OCI-LY7 (cell line): ENCODE results near the gene ENOX2. TPM values are rescaled to one million over a fixed set of nuclear protein-coding genes. Genes with fewer than 3 reads are reported as not detected.
"Not testable (repeated sequence)": the region's sequence is repeated elsewhere in the genome, so short reads cannot be mapped to it uniquely, and the experiment has no call there.

Experiments used
- BruUV-seq: library from RNA; stranded (reverse); fragments of 400-500 nt; replicated peaks from 2 replicates; lab custom pipeline; 2021; lab: Mats Ljungman, UMichigan
- CTCF ChIA-PET: fragments of 300-600 bp; sonication (Branson Sonifier 250); formaldehyde crosslinking; loops from one replicate; lab custom pipeline; 2022; ENCODE audit warnings: antibody characterized with exemption; ENCODE audit not compliant: unreplicated experiment; lab: Charles Lee
- POLR2A ChIA-PET: fragments of 300-600 bp; sonication (Branson Sonifier 250); formaldehyde crosslinking; loops from one replicate; lab custom pipeline; 2022; ENCODE audit warnings: antibody characterized with exemption; lab: Charles Lee
- DNase-seq: peaks from one replicate; pipeline ENCODE4 v3.0.0-alpha.2; 2015; ENCODE audit warnings: low spot score
- H2AFZ ChIP-seq: fragments of 200-600 bp; sonication (generic), shearing (Covaris generic); 2 replicates; pipeline ENCODE4 v1.6.1; 2014; ENCODE audit warnings: mild to moderate bottlenecking, antibody characterized with exemption, low read length, moderate library complexity
- H3K27ac ChIP-seq: fragments of 200-600 bp; sonication (generic); 2 replicates; pipeline ENCODE4 v1.5.1; 2014; ENCODE audit warnings: mixed run types, low read depth, mild to moderate bottlenecking, moderate library complexity, low read length, inconsistent platforms; ENCODE audit not compliant: poor library complexity, severe bottlenecking
- H3K36me3 ChIP-seq: fragments of 200-600 bp; sonication (generic); 2 replicates; pipeline ENCODE4 v1.6.1; 2014; ENCODE audit warnings: mild to moderate bottlenecking, antibody characterized with exemption, low read length, moderate library complexity, mixed read lengths; ENCODE audit not compliant: insufficient read depth
- H3K4me1 ChIP-seq: fragments of 200-600 bp; sonication (generic); 2 replicates; pipeline ENCODE4 v1.5.1; 2014; ENCODE audit warnings: mild to moderate bottlenecking, low read length; ENCODE audit not compliant: insufficient read depth, poor library complexity, severe bottlenecking
- H3K4me2 ChIP-seq: fragments of 200-600 bp; sonication (generic); 2 replicates; pipeline ENCODE4 v1.6.1; 2014; ENCODE audit warnings: mild to moderate bottlenecking, low read length
- H3K4me3 ChIP-seq: fragments of 200-600 bp; sonication (generic); 2 replicates; pipeline ENCODE4 v1.5.1; 2014; ENCODE audit warnings: mild to moderate bottlenecking, low read depth, low read length; ENCODE audit not compliant: poor library complexity, severe bottlenecking
- H3K79me2 ChIP-seq: fragments of 200-600 bp; sonication (generic); 2 replicates; pipeline ENCODE4 v1.6.1; 2016; ENCODE audit warnings: low read depth, mild to moderate bottlenecking, low read length, moderate library complexity, mixed read lengths; ENCODE audit not compliant: insufficient read depth
- H3K9me2 ChIP-seq: fragments of 200-600 bp; sonication (generic); 2 replicates; pipeline ENCODE4 v1.6.1; 2016; ENCODE audit warnings: mild to moderate bottlenecking, low read length, mixed read lengths; ENCODE audit not compliant: insufficient read depth
- H3K9me3 ChIP-seq: fragments of 200-600 bp; sonication (generic); 2 replicates; pipeline ENCODE4 v1.6.1; 2014; ENCODE audit warnings: mild to moderate bottlenecking, mixed run types, low read length, mixed read lengths
- H4K20me1 ChIP-seq: fragments of 200-600 bp; sonication (generic); 2 replicates; pipeline ENCODE4 v1.6.1; 2014; ENCODE audit warnings: mild to moderate bottlenecking, antibody characterized with exemption, low read length, moderate library complexity, mixed read lengths; ENCODE audit not compliant: insufficient read depth
- EZH2phosphoT487 ChIP-seq: fragments of 200-600 bp; sonication (generic); IDR thresholded peaks from 2 replicates; pipeline ENCODE4 v1.6.1; 2018; ENCODE audit warnings: low read depth, borderline replicate concordance, mild to moderate bottlenecking, mixed run types, antibody characterized with exemption, low read length, moderate library complexity, mixed read lengths
- intact Hi-C: fragments of 100-400 bp; cut with micrococcal nuclease; formaldehyde crosslinking; loops from one replicate; pipeline ENCODE4 v1.10.0; 2022; ENCODE audit not compliant: unreplicated experiment
- total RNA-seq, 2 experiments: library from RNA; depleted of rRNA in 1 of 2; stranded (reverse); fragments of >200 nt in 1 of 2; shearing (Covaris generic) in 1 of 2; gene quantifications; 2 replicates each; pipeline ENCODE4 v1.2.3, GENCODE V29; 2014 to 2022
- TF ChIP-seq, protein P1 (sequence below): fragments of 200-600 bp; sonication (generic); conservative IDR thresholded peaks from 2 replicates; pipeline ENCODE4 v1.5.1; 2014; ENCODE audit warnings: mild to moderate bottlenecking, antibody characterized with exemption, low read length, moderate library complexity, mixed read lengths

The ENOX2 gene
- total RNA-seq, 2 experiments from 2014 or later: 5.0 to 11.9 TPM

DNA sequence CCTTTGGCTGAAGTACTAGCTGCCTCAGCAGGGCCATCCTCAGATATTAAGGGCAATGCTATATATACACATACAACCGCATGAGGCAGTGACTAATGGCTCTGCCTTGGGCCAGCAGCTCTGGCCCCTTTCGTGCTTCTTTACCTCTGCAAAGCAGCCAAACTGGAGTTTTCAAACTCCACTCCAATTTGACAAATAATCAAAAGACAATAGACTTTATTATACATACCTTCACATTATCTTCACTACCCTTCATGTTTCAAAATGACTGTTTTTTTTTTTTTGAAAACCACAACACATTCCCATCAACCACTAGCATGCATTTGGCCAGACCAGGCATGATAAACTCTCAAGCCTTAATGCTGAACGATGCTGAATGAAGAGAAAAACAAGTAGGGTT is 187.7 kb downstream of the ENOX2 start:
- intact Hi-C loops: no loop called here
- H3K4me1 ChIP-seq: no peaks in the 10 kb centered on the region
- H4K20me1 ChIP-seq: no peaks in the 10 kb centered on the region
- CTCF ChIA-PET: no interaction called here
- no peak overlapping the region for H2AFZ ChIP-seq
- TF ChIP-seq, protein P1, sequence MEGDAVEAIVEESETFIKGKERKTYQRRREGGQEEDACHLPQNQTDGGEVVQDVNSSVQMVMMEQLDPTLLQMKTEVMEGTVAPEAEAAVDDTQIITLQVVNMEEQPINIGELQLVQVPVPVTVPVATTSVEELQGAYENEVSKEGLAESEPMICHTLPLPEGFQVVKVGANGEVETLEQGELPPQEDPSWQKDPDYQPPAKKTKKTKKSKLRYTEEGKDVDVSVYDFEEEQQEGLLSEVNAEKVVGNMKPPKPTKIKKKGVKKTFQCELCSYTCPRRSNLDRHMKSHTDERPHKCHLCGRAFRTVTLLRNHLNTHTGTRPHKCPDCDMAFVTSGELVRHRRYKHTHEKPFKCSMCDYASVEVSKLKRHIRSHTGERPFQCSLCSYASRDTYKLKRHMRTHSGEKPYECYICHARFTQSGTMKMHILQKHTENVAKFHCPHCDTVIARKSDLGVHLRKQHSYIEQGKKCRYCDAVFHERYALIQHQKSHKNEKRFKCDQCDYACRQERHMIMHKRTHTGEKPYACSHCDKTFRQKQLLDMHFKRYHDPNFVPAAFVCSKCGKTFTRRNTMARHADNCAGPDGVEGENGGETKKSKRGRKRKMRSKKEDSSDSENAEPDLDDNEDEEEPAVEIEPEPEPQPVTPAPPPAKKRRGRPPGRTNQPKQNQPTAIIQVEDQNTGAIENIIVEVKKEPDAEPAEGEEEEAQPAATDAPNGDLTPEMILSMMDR: no peak
- TF ChIP-seq EZH2phosphoT487: no peak
- H3K9me2 ChIP-seq: no peaks in the 10 kb centered on the region
- no peaks in the 10 kb centered on the region for H3K9me3 ChIP-seq
- no TSS peak for BruUV-seq
- no peak for DNase-seq
- no peaks in the 10 kb centered on the region for H3K79me2 ChIP-seq
- no peaks in the 10 kb centered on the region for H3K36me3 ChIP-seq
- POLR2A ChIA-PET: no interaction called here
- no peak overlapping the region for H3K27ac ChIP-seq
- H3K4me3 ChIP-seq: no peak overlapping the region
- no peak overlapping the region for H3K4me2 ChIP-seq

DNA sequence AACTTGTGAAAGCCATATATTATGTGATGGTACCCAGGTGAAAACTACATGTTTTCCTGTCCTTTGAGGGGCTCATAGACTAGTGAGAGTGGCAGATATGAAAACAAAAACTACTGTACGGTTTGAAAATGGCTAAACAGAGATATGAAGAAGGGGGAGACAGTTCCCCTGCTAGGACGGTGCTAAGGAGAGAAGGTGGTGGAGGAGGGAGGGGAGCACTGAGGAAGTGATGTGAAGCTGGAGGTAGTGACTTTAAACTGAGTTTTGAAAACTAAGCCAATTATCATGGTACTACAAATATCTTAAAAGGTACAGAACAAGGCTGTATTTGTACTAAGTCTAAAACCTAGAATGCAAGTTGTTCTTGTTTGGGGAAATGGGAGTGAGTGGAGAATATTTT is 188.3 kb downstream of the ENOX2 start:
- no peaks in the 10 kb centered on the region for H3K36me3 ChIP-seq
- H3K4me3 ChIP-seq: no peak overlapping the region
- no peak overlapping the region for H2AFZ ChIP-seq
- no peaks in the 10 kb centered on the region for H3K9me3 ChIP-seq
- no peaks in the 10 kb centered on the region for H3K4me1 ChIP-seq
- intact Hi-C loops: no loop called here
- BruUV-seq: no TSS peak
- no peak for DNase-seq
- H3K9me2 ChIP-seq: no peaks in the 10 kb centered on the region
- CTCF ChIA-PET: no interaction called here
- H3K4me2 ChIP-seq: no peak overlapping the region
- H4K20me1 ChIP-seq: no peaks in the 10 kb centered on the region
- no peak overlapping the region for H3K27ac ChIP-seq
- POLR2A ChIA-PET: no interaction called here
- TF ChIP-seq, protein P1: no peak
- TF ChIP-seq EZH2phosphoT487: no peak
- H3K79me2 ChIP-seq: no peaks in the 10 kb centered on the region

DNA sequence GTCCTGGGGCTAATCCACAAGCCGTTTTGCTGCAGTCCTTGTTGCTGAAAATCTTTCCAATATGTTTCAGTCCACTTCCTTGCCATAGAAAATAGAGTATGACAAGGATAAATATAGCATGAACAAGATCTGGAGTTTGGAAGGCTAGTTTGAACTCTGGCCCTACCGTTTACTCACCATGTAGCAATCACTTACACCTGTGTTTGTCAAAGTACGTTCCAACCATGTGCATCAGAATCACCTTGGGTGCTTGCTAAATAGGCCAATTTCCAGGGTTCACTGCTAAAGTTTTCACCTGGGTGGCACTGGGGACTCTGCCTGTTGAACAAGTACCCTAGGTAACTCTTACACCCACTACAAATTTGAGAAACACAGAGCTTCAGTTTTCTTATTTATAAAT is 188.9 kb downstream of the ENOX2 start:
- intact Hi-C loops: no loop called here
- POLR2A ChIA-PET: no interaction called here
- no peaks in the 10 kb centered on the region for H4K20me1 ChIP-seq
- no peak for TF ChIP-seq EZH2phosphoT487
- TF ChIP-seq, protein P1: no peak
- H2AFZ ChIP-seq: no peak overlapping the region
- no peaks in the 10 kb centered on the region for H3K9me2 ChIP-seq
- no peak for DNase-seq
- no peak overlapping the region for H3K27ac ChIP-seq
- CTCF ChIA-PET: no interaction called here
- no peaks in the 10 kb centered on the region for H3K36me3 ChIP-seq
- no peaks in the 10 kb centered on the region for H3K4me1 ChIP-seq
- no peaks in the 10 kb centered on the region for H3K9me3 ChIP-seq
- H3K4me3 ChIP-seq: no peak overlapping the region
- BruUV-seq: no TSS peak
- no peak overlapping the region for H3K4me2 ChIP-seq
- H3K79me2 ChIP-seq: no peaks in the 10 kb centered on the region

DNA sequence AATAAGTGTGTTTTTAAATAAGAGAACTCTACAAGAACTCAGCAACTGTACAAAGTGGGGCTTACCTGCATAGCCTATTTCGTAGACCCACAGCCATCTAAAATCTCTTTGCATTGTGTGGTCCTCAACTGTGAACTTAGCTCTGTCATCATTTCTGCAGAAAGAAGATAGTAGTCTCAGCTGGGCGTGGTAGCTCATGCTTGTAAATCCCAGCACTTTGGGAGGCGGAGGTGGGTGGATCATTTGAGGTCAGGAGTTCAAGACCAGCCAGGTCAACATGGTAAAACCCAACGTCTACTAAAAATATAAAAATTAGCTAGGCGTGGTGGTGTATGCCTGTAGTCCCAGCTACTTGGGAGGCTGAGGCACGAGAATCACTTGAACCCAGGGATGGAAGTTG is 193.8 kb downstream of the ENOX2 start:
- H3K36me3 ChIP-seq, H3K27ac ChIP-seq, intact Hi-C loops, H3K4me2 ChIP-seq, H3K79me2 ChIP-seq, BruUV-seq, H3K4me3 ChIP-seq, H3K9me3 ChIP-seq, CTCF ChIA-PET, DNase-seq, H2AFZ ChIP-seq, H3K9me2 ChIP-seq, H4K20me1 ChIP-seq, H3K4me1 ChIP-seq: not testable (repeated sequence)
- POLR2A ChIA-PET: interaction anchor here (0.6 to 0.7 kb wide), 2 partner anchors 326 to 359 kb away, joined by 4 read pairs; no protein-coding TSS in a partner anchor
